HG02970 (cell line): Measurements from ENCODE around the gene CYP3A7.
"Not testable (repeated sequence)": the region's sequence is repeated elsewhere in the genome, so short reads cannot be mapped to it uniquely, and the experiment has no call there.

Source experiments
- ATAC-seq: cut with Tn5 transposase; IDR thresholded peaks from one replicate; pipeline ENCODE4 v1.9.1; 2021; ENCODE audit warnings: mild to moderate bottlenecking, moderate library complexity, moderate number of reproducible peaks; ENCODE audit not compliant: unreplicated experiment, low FRiP score

CYP3A7 gene

GRCh38 chr7:99742737-99743394 lies 7.9 kb upstream of the CYP3A7 start:
- no peak for ATAC-seq

- no peak for ATAC-seq
Measured at GRCh38 chr7:99741441-99741795, 6.4 kb upstream of the CYP3A7 start.

- ATAC-seq = no peak
Measured at GRCh38 chr7:99740573-99741440, 5.8 kb upstream of the CYP3A7 start.

GRCh38 chr7:99739699-99740572 lies 4.9 kb upstream of the CYP3A7 start:
- ATAC-seq = no peak

GRCh38 chr7:99737726-99738125 lies 2.7 kb upstream of the CYP3A7 start:
- ATAC-seq = no peak

GRCh38 chr7:99736667-99737066 lies 1.7 kb upstream of the CYP3A7 start:
- not testable (repeated sequence) for ATAC-seq

- no peak for ATAC-seq
Measured at GRCh38 chr7:99733448-99733847, 1.5 kb downstream of the CYP3A7 start.

GRCh38 chr7:99733003-99733402 lies 2.0 kb downstream of the CYP3A7 start:
- ATAC-seq = no peak

- no peak for ATAC-seq
Measured at GRCh38 chr7:99731638-99732374, 3.2 kb downstream of the CYP3A7 start.

GRCh38 chr7:99730992-99731391 lies 4.0 kb downstream of the CYP3A7 start:
- ATAC-seq = no peak

GRCh38 chr7:99730238-99730810 lies 4.7 kb downstream of the CYP3A7 start:
- no peak for ATAC-seq

GRCh38 chr7:99729486-99730237 lies 5.3 kb downstream of the CYP3A7 start:
- ATAC-seq = no peak

- no peak for ATAC-seq
Measured at GRCh38 chr7:99728615-99729014, 6.4 kb downstream of the CYP3A7 start.

- ATAC-seq = not testable (repeated sequence)
Measured at GRCh38 chr7:99723201-99723600, 11.8 kb downstream of the CYP3A7 start.

- ATAC-seq = no peak
Measured at GRCh38 chr7:99720800-99721595, 14.0 kb downstream of the CYP3A7 start.

GRCh38 chr7:99719996-99720769 lies 14.8 kb downstream of the CYP3A7 start:
- no peak for ATAC-seq

GRCh38 chr7:99713995-99714570 lies 20.9 kb downstream of the CYP3A7 start:
- ATAC-seq = no peak
